Lower lobe of right lung (tissue), 2 donors: ENCODE results near the gene C3orf18. TPM values are rescaled to one million over a fixed set of nuclear protein-coding genes. Genes with fewer than 3 reads are reported as not detected.

ENCODE experiments used
- ATAC-seq, 2 donors: fragments of 200-7000 bp; cut with Tn5 transposase; one replicate each; pipeline ENCODE4 v1.9.1; 2020 to 2022; ENCODE audit warnings: mild to moderate bottlenecking in 2 of 2, moderate library complexity in 2 of 2
- DNase-seq: peaks from one replicate; pipeline ENCODE4 v3.0.0-alpha.2; 2020
- H3K27ac ChIP-seq: fragments of 200-600 bp; one replicate; pipeline ENCODE4 v1.8.0; 2022
- H3K27me3 ChIP-seq: fragments of 200-600 bp; one replicate; pipeline ENCODE4 v1.8.0; 2022; ENCODE audit warnings: low read depth
- H3K36me3 ChIP-seq: fragments of 200-600 bp; one replicate; pipeline ENCODE4 v1.8.0; 2022; ENCODE audit warnings: mild to moderate bottlenecking
- H3K4me1 ChIP-seq: fragments of 200-600 bp; one replicate; pipeline ENCODE4 v1.8.0; 2022
- H3K4me3 ChIP-seq: fragments of 200-600 bp; one replicate; pipeline ENCODE4 v1.8.0; 2022; ENCODE audit warnings: mild to moderate bottlenecking
- H3K9me3 ChIP-seq: fragments of 200-600 bp; one replicate; pipeline ENCODE4 v1.8.0; 2022
- intact Hi-C: fragments of 100-400 bp; cut with DNase I; formaldehyde crosslinking; loops from one replicate; pipeline ENCODE4 v1.11.0; 2022
- total RNA-seq: library from RNA; stranded (reverse); fragmentation: NEBNext Ultra II Directional; extraction: Animal tissue kit (Norgen Biotek cat#: 25700); gene quantifications from one replicate; pipeline ENCODE4 v1.2.1, GENCODE V29; 2021
- TF ChIP-seq, protein P1 (sequence below): fragments of 200-600 bp; IDR thresholded peaks from one replicate; pipeline ENCODE4 v1.8.0; 2022; ENCODE audit warnings: antibody characterized with exemption, mild to moderate bottlenecking
- donor health status: DM: no; HTN: yes; CAD: no; lungs with severe emphysema.

C3orf18 gene
- total RNA-seq, 1 donor from 2014 or later = 6.7 TPM

DNA sequence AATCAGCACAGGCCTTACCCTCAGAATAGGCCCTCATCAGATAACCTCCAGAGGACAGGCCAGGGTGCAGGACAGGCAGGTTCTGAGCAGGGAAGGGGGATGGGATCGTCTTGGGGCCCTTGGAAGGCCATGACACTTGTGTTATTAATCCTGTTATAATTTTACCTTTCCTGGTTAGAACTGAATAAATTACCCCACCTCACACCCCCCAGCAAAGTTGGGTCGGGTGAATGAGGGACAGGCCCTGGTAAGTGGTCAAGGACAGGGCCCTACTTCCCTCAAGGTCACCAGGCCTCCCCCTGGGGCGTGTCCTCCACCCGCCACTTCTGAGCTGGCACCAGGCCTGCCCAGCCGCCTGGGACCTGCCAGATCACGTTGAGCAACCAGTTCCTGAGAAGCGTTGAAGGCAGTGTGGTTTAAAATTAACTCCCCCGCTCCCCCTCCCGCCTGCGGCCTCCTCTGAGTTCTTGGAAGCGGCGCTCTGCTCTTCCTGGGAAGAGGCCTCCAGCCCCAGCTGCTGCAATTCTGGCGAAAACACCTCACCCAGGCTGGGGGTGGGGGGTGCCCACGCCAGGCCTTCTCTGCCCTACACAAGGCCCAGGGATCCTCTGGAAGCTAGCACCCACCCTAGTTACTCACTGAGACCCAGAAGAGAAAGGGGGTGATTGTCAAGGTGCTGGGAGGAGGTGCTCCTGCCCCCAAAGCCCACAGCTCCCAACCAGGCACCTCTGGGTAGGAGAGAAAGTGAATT lies 33.5 kb upstream of the C3orf18 start:
- Histone ChIP-seq H3K9me3 (no peaks in the 10 kb centered on the region), H3K36me3 (peaks cover 21% of the 10 kb centered on the region), H3K4me3 (peak overlapping the region; percentile 29), H3K27me3 (no peaks in the 10 kb centered on the region), H3K4me1 (peaks cover 77% of the 10 kb centered on the region), H3K27ac (peak overlapping the region; percentile 94)
- intact Hi-C loops = no loop called here
- DNase-seq = peak; percentile 96
- TF ChIP-seq, protein P1, sequence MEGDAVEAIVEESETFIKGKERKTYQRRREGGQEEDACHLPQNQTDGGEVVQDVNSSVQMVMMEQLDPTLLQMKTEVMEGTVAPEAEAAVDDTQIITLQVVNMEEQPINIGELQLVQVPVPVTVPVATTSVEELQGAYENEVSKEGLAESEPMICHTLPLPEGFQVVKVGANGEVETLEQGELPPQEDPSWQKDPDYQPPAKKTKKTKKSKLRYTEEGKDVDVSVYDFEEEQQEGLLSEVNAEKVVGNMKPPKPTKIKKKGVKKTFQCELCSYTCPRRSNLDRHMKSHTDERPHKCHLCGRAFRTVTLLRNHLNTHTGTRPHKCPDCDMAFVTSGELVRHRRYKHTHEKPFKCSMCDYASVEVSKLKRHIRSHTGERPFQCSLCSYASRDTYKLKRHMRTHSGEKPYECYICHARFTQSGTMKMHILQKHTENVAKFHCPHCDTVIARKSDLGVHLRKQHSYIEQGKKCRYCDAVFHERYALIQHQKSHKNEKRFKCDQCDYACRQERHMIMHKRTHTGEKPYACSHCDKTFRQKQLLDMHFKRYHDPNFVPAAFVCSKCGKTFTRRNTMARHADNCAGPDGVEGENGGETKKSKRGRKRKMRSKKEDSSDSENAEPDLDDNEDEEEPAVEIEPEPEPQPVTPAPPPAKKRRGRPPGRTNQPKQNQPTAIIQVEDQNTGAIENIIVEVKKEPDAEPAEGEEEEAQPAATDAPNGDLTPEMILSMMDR = no peak
- ATAC-seq = peak; percentile 83 to 88

DNA sequence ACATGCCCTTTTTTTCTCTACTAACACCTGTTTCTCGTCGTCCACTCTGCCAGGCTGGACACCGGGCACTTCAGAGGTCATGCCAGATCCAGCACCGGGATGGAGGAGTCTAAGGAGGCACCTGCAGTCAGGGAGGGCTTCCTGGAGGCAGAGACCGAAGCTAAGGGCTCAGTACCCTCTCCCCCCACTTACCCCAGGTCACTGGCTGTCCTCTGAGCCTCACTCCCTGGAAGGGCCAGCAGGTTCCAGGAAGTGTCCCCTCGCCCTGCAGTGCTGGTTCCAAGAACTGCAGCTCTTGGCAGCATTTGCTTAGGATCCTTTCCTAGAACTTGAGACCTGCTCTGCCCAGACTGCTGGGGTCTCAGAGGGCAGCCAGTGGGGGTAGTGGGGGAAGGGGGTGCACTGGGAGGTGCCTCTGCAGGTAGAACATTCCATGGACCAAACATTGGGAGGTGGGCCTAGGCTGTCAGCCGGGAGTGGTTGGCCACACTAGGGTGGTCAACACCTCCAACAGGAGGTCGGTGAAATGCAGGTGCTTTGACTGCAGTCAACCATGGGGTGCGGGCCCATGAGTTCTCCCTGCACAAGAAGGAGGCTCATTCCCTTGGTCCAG lies 32.7 kb upstream of the C3orf18 start:
- intact Hi-C loops = no loop called here
- peaks cover 69% of the 10 kb centered on the region for H3K4me1 ChIP-seq
- H3K27me3 ChIP-seq = no peaks in the 10 kb centered on the region
- H3K4me3 ChIP-seq = no peak overlapping the region
- DNase-seq (no peak), ATAC-seq (no peak)
- peak overlapping the region; percentile 94 for H3K27ac ChIP-seq
- TF ChIP-seq, protein P1 = no peak
- peaks cover 15% of the 10 kb centered on the region for H3K36me3 ChIP-seq
- no peaks in the 10 kb centered on the region for H3K9me3 ChIP-seq

DNA sequence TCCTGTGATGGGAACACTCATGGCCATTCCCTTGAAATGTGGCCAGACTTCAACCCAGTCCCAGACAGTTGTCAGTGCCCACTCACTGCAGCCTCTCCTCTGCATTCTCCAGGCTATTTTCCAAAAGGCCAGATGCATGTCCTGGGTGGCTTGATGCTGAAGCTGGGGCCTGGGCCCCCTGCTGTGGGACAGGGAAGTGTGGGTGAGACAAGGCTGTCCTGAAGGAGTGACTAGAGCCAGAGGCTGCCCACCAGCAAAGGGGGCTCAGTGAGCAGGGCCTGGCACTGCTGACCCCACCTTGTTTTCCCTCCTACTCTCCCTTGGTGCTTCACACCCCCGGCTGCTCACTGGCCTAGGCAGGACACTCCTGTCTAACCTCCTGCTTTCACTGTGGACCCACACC lies 32.2 kb upstream of the C3orf18 start:
- peaks cover 10% of the 10 kb centered on the region for H3K36me3 ChIP-seq
- no peaks in the 10 kb centered on the region for H3K9me3 ChIP-seq
- ATAC-seq (no peak), DNase-seq (no peak)
- intact Hi-C loops = no loop called here
- TF ChIP-seq, protein P1 = no peak
- no peak overlapping the region for H3K4me3 ChIP-seq
- H3K4me1 ChIP-seq = peaks cover 64% of the 10 kb centered on the region
- peak overlapping the region; percentile 94 for H3K27ac ChIP-seq
- no peaks in the 10 kb centered on the region for H3K27me3 ChIP-seq

DNA sequence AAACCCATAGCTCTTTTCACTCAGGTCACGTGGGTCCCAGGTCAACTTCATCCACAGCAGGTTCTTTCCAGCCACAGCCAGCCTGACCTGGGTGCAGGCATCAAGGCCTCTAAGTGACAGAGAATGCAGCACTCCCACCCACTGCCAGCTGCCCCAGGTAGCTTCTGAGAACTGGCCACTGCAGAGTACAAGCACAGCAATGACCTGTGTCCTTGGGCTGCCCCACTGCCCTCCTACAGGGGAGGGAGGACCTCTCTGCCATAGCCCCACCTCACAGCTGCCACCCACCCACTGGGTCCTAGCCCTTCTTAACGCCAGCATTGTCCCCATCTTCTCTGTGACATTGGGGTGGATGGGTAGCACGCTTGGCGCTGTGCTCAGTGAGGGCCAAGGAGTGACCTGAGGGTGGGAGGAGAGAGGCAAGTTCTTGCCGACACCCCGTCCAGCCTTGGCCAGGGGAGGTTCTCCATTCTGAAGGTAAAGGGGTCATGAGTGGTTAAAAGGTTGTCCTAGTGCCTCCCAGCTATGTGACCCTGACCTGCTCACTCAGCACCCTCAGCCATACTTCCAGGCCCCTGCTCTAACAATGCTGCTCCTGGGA lies 31.7 kb upstream of the C3orf18 start:
- no peak for DNase-seq
- Histone ChIP-seq H3K4me3 (no peak overlapping the region), H3K9me3 (no peaks in the 10 kb centered on the region), H3K4me1 (peaks cover 60% of the 10 kb centered on the region), H3K27me3 (no peaks in the 10 kb centered on the region), H3K36me3 (peaks cover 5% of the 10 kb centered on the region), H3K27ac (peak overlapping the region; percentile 94)
- no peak for ATAC-seq
- TF ChIP-seq, protein P1 = no peak
- intact Hi-C loops = no loop called here

DNA sequence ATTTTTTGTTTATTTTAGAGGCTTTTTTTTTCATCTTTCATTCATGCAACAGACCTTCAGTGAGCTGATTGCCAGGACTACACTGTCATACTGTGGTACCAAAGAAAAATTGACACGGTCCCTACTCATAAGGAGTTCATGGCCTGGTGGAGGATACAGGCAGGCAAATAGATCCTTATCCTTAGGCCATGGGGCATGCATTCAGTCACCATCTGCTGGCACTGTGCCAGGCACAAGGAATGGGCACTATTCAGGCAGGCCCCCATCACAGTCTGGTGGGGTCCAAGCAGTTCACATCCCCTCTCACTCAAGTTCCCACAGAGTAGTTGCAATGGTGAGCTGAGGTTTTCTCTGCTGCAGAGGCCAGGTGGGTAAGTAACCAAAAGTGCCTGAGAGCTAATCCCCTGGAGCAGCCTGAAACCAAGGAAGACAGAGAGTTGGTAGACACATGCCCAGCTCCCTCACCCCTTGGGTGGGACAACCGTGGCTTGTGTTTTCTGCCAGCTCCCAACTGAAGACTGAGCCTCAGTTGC lies 26.8 kb upstream of the C3orf18 start:
- peaks cover 58% of the 10 kb centered on the region for H3K4me1 ChIP-seq

More for the DNA sequence above, 26.8 kb upstream of the C3orf18 start:
- no peak for DNase-seq
- H3K9me3 ChIP-seq = no peaks in the 10 kb centered on the region
- no peak for ATAC-seq
- no peak overlapping the region for H3K27ac ChIP-seq
- TF ChIP-seq, protein P1 = no peak
- no peaks in the 10 kb centered on the region for H3K27me3 ChIP-seq
- H3K4me3 ChIP-seq = no peak overlapping the region
- intact Hi-C loops = no loop called here
- no peaks in the 10 kb centered on the region for H3K36me3 ChIP-seq
